Prostate gland (tissue), 2 donors: ENCODE data around the gene WNT3A.

Source experiments
- POLR2A ChIP-seq: fragments of 450-650 bp; IDR thresholded peaks from one replicate; pipeline ENCODE4 v1.6.1; 2016; ENCODE audit warnings: antibody characterized with exemption, mild to moderate bottlenecking
- TF ChIP-seq, protein P1 (sequence below), 4 experiments: fragments of 200-600 bp in 2 of 4; fragments of 450-650 bp in 2 of 4; sonication (generic) in 2 of 4; IDR thresholded peaks; 1 replicate in 3 of 4; 2 replicates in 1 of 4; pipeline ENCODE4 v1.5.1; 2016 to 2019; ENCODE audit warnings: antibody characterized with exemption in 4 of 4, mild to moderate bottlenecking in 2 of 4, moderate library complexity in 2 of 4

DNA sequence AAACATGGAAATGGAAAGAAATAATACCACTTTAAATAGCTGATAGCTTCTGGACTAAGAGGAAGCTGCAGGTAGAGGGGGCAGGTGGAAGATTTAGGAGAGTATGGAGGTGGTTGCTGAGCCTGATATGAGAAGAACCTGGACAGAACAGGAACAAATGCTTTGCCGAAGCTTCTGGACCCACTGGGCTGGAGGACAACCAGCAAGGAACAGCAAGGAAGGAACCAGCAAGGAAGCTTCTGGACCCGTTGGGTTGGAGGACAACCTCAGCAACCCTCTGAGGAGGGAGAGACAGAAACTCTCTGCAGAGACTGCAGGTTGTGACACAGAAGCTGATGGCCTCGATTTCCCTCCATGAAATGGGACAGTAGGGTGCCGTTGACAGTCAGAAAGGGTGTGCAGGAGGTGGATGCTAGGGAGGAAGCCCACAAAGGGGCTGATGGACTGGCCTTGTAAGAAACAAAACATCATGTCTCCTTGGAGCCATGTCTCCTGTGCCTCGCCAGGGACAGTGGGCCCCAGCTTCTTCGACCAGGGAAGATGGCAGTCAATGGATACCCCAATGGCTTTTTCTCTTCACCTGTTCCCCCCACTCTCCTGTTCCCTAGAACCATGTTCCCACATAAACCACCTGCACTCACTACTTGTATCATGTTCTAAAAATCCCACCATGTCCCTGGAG, 8.3 kb upstream of the WNT3A start:
- TF ChIP-seq, protein P1, sequence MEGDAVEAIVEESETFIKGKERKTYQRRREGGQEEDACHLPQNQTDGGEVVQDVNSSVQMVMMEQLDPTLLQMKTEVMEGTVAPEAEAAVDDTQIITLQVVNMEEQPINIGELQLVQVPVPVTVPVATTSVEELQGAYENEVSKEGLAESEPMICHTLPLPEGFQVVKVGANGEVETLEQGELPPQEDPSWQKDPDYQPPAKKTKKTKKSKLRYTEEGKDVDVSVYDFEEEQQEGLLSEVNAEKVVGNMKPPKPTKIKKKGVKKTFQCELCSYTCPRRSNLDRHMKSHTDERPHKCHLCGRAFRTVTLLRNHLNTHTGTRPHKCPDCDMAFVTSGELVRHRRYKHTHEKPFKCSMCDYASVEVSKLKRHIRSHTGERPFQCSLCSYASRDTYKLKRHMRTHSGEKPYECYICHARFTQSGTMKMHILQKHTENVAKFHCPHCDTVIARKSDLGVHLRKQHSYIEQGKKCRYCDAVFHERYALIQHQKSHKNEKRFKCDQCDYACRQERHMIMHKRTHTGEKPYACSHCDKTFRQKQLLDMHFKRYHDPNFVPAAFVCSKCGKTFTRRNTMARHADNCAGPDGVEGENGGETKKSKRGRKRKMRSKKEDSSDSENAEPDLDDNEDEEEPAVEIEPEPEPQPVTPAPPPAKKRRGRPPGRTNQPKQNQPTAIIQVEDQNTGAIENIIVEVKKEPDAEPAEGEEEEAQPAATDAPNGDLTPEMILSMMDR (IDR thresholded peaks at IDR 0.05), result no peak
- TF ChIP-seq POLR2A, result no peak
